Hepatocyte (in vitro differentiated cells): Measurements from ENCODE around the gene HOXD12.
A peak's percentile ranks its signal among the peaks of the same experiment; 100 is the strongest.

Experiments
- CTCF ChIP-seq: fragments of 200-600 bp; sonication (generic); IDR thresholded peaks from 2 replicates; pipeline ENCODE4 v1.5.1; 2016; ENCODE audit warnings: antibody characterized with exemption, mild to moderate bottlenecking; ENCODE audit not compliant: poor library complexity
- EZH2 ChIP-seq: fragments of 200-600 bp; sonication (generic); IDR thresholded peaks from 2 replicates; pipeline ENCODE4 v1.6.1; 2016; ENCODE audit warnings: antibody characterized with exemption, mild to moderate bottlenecking, borderline replicate concordance

DNA sequence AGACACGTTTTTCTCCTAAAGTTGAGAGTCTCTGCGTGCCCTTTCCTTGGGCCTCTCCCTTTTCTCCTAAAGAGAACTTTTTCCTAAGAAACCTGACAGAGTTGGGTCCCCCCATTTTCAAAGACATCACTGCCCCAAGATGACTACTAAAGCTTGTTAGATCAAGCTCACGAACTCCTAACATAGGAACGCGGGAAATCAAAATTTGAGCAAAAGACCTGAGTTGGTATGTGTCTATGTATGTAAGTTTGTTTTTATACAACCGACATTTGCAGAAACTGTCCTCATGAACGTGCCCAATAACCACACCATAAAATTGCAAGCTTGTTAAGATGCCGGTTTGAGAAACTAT is 5.7 kb upstream of the HOXD12 start:
- TF ChIP-seq CTCF, result no peak
- peak; percentile 74 for TF ChIP-seq EZH2
